ENCODE measurements around the gene KRT6A. TPM values are rescaled to one million over a fixed set of nuclear protein-coding genes. Genes with fewer than 3 reads are reported as not detected.

Gene KRT6A
- 1,403 and 1,688 TPM in 2 replicates for total RNA-seq (2022)
- Bru-seq, nascent RNA: percentile 99 among the genes with signal in this experiment
- percentile 100 among the genes with signal in this experiment for BruChase-seq, experiment 1, labeled RNA remaining after a 6-hour chase
- percentile 99 among the genes with signal in this experiment for BruChase-seq, experiment 2, labeled RNA remaining after a 2-hour chase
- long read RNA-seq, transcript KRT6A-201 (9 exons, 2,310 nt): major isoform, 3,138 of 5,046 reads
- long read RNA-seq, partial matches to known transcripts: 1,855 of 5,046 reads
- long read RNA-seq, other reads (novel, unspliced or antisense): 53 of 5,046 reads

DNA sequence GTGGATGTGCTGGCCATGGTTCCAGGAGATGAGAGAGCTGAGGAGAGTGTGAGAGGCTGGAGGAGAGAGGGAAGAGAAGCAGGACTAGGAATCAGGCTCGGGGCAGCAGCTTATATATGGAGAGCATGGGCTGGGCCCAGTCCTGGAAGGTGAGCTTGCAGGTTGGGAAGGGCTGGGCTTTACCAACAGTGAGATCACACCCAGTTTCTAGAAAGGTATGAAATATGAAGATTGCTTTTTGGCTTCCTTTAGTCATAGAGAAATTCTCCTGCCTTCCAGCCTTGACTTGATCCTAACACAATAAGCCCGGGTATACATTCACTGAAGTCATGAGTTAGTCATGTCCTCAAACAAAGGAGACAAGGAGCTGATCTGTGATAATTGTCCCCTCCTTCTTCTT is at the start of gene KRT6A:
KRT6A (minus strand) TSS at position 86 of the 400 bp plus-strand sequence; CDS start at position 17, 69 bp downstream.
- Mint-ChIP-seq H3K9me3 (ENCODE audit: unreplicated experiment) (no peaks in the 10 kb centered on the region), H3K36me3 (ENCODE audit: insufficient read depth, unreplicated experiment) (peaks cover 53% of the 10 kb centered on the region), H3K4me1 (ENCODE audit: insufficient read depth, unreplicated experiment) (peaks cover 61% of the 10 kb centered on the region), H3K4me3 (ENCODE audit: unreplicated experiment) (peak within 1 kb of the TSS; percentile 93), H3K27me3 (ENCODE audit: insufficient read depth, unreplicated experiment) (no peaks in the 10 kb centered on the region), H3K27ac (ENCODE audit: low read depth, unreplicated experiment) (peak within 1 kb of the TSS; percentile 73)
- DNase-seq (ENCODE audit: unreplicated experiment): peak; percentile 90
- intact Hi-C loops (cut with micrococcal nuclease): no loop called here
- TF ChIP-seq, protein P1, sequence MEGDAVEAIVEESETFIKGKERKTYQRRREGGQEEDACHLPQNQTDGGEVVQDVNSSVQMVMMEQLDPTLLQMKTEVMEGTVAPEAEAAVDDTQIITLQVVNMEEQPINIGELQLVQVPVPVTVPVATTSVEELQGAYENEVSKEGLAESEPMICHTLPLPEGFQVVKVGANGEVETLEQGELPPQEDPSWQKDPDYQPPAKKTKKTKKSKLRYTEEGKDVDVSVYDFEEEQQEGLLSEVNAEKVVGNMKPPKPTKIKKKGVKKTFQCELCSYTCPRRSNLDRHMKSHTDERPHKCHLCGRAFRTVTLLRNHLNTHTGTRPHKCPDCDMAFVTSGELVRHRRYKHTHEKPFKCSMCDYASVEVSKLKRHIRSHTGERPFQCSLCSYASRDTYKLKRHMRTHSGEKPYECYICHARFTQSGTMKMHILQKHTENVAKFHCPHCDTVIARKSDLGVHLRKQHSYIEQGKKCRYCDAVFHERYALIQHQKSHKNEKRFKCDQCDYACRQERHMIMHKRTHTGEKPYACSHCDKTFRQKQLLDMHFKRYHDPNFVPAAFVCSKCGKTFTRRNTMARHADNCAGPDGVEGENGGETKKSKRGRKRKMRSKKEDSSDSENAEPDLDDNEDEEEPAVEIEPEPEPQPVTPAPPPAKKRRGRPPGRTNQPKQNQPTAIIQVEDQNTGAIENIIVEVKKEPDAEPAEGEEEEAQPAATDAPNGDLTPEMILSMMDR (IDR thresholded peaks at IDR 0.05; ENCODE audit: unreplicated experiment): no peak
- BruUV-seq (replicated peaks): no TSS peak
- ChIA-PET POLR2A (interaction anchor here (0.6 to 28.5 kb wide), 33 partner anchors 10 to 477 kb away, joined by 3 to 1235 read pairs (median 7); partner anchors contain the start of genes KRT5, KRT6B, KRT6C and KRT7), CTCF (interaction anchor here (0.7 to 5.6 kb wide), 13 partner anchors 14 to 499 kb away, joined by 3 to 50 read pairs (median 7); partner anchors contain the start of gene KRT5)

DNA sequence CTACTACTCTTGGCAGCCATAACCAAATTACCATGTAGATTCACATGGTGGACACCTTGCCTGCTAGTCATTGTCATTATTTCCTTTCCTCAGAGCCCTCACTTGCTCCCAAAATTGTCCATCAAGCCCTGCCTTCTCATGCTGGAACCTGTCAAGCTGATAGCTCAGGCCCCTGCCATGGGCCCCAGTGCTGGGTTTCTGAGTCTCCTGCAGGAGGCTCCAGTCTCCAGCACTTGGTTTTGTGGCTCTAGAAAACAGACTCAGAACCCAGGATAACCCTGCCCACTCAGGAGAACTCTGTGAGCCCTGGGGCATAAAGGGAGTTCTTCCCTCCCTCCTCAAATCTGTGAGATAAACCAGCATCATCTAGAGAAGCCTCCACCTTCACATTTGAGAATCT is 49.1 kb upstream of the KRT6A start:
- DNase-seq (ENCODE audit: unreplicated experiment): no peak
- Mint-ChIP-seq H3K9me3 (ENCODE audit: unreplicated experiment) (no peaks in the 10 kb centered on the region), H3K27me3 (ENCODE audit: insufficient read depth, unreplicated experiment) (no peaks in the 10 kb centered on the region), H3K27ac (ENCODE audit: low read depth, unreplicated experiment) (no peak overlapping the region), H3K4me1 (ENCODE audit: insufficient read depth, unreplicated experiment) (peaks cover 15% of the 10 kb centered on the region), H3K4me3 (ENCODE audit: unreplicated experiment) (no peak overlapping the region), H3K36me3 (ENCODE audit: insufficient read depth, unreplicated experiment) (no peaks in the 10 kb centered on the region)
- TF ChIP-seq, protein P1 (IDR thresholded peaks at IDR 0.05; ENCODE audit: unreplicated experiment): no peak
- intact Hi-C loops (cut with micrococcal nuclease): no loop called here
- ChIA-PET CTCF (no interaction called here), POLR2A (no interaction called here)
- no TSS peak for BruUV-seq (replicated peaks)

DNA sequence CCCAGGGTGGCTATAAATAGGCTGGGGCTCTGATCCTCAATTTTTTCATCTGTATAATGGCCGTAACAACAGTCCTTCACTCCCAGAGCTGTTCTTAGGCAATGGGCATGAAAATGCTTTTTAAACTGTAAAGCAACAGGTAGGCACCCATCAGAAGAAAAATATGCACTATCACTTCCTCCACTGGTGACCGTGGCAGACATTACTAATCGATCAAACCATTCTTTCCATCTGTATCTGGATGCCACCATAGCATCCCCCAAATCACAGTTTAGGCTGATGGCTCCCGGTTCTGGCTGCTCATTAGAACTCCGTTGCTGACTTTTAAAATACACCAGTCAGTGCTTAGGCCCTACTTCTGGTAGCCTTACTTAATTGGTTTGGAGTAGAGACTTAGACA is 48.7 kb upstream of the KRT6A start:
- Mint-ChIP-seq H3K9me3 (ENCODE audit: unreplicated experiment) (no peaks in the 10 kb centered on the region), H3K4me1 (ENCODE audit: insufficient read depth, unreplicated experiment) (peaks cover 19% of the 10 kb centered on the region)
- intact Hi-C loops (cut with micrococcal nuclease): no loop called here

DNA sequence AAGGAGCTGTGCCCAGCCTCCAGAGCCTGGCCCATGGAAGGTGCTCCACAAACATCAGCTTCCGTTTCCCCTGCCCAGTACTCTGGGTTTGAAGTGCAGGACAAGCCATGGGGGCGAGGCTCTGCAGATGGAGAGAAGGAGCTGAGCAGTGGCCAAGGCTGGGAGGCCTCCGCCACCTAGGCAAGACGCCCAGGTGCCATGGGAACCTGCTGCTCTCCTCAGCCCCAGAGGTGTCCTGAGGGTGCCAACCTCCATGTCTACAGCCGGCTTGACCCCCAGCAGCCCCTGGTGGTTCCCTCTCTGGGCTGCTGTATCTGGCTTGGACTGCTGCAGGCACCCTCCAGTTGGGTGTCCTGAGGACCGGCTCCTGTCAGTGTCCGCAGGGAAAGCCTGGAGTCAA is 47.5 kb upstream of the KRT6A start:
- Mint-ChIP-seq H3K4me1 (ENCODE audit: insufficient read depth, unreplicated experiment) (peaks cover 19% of the 10 kb centered on the region), H3K9me3 (ENCODE audit: unreplicated experiment) (no peaks in the 10 kb centered on the region), H3K27ac (ENCODE audit: low read depth, unreplicated experiment) (no peak overlapping the region), H3K4me3 (ENCODE audit: unreplicated experiment) (no peak overlapping the region), H3K36me3 (ENCODE audit: insufficient read depth, unreplicated experiment) (no peaks in the 10 kb centered on the region), H3K27me3 (ENCODE audit: insufficient read depth, unreplicated experiment) (no peaks in the 10 kb centered on the region)
- intact Hi-C loops (cut with micrococcal nuclease): no loop called here
- CTCF ChIA-PET: no interaction called here
- POLR2A ChIA-PET: interaction anchor here (0.7 kb wide), 1 partner anchor 57 kb away, joined by 3 read pairs; no protein-coding TSS in a partner anchor
- TF ChIP-seq, protein P1 (IDR thresholded peaks at IDR 0.05; ENCODE audit: unreplicated experiment): no peak
- no peak for DNase-seq (ENCODE audit: unreplicated experiment)
- BruUV-seq (replicated peaks): no TSS peak

More for the DNA sequence above, 48.7 kb upstream of the KRT6A start:
- ChIA-PET POLR2A (no interaction called here), CTCF (interaction anchor here (0.6 kb wide), 2 partner anchors 16 to 495 kb away, joined by 3 read pairs; no protein-coding TSS in a partner anchor)
- no TSS peak for BruUV-seq (replicated peaks)
- TF ChIP-seq, protein P1 (IDR thresholded peaks at IDR 0.05; ENCODE audit: unreplicated experiment): no peak
- DNase-seq (ENCODE audit: unreplicated experiment): no peak
- no peaks in the 10 kb centered on the region for H3K27me3 Mint-ChIP-seq (ENCODE audit: insufficient read depth, unreplicated experiment)
- H3K4me3 Mint-ChIP-seq (ENCODE audit: unreplicated experiment): no peak overlapping the region
- no peak overlapping the region for H3K27ac Mint-ChIP-seq (ENCODE audit: low read depth, unreplicated experiment)
- no peaks in the 10 kb centered on the region for H3K36me3 Mint-ChIP-seq (ENCODE audit: insufficient read depth, unreplicated experiment)
